Bronchial epithelial cell (primary cell): ENCODE measurements around the gene SEPTIN5. TPM values are rescaled to one million over a fixed set of nuclear protein-coding genes. Genes with fewer than 3 reads are reported as not detected.

Source experiments
- DNase-seq: peaks from one replicate; pipeline ENCODE4 v3.0.0-alpha.2; 2010; ENCODE audit warnings: low read depth
- FAIRE-seq: peaks from 2 replicates; lab custom pipeline; 2011; peaks lifted over from hg19 to GRCh38; lab: Jason Lieb, UNC
- H3K27me3 ChIP-seq: 2 replicates; pipeline ENCODE4 v1.5.1; 2011; ENCODE audit warnings: low read length; ENCODE audit not compliant: control insufficient read depth, insufficient read depth
- H3K36me3 ChIP-seq: 2 replicates; pipeline ENCODE4 v1.5.1; 2011; ENCODE audit warnings: low read length; ENCODE audit not compliant: control insufficient read depth, insufficient read depth
- H3K4me3 ChIP-seq: 2 replicates; pipeline ENCODE4 v1.5.1; 2011; ENCODE audit warnings: mild to moderate bottlenecking, low read depth, low read length, control low read depth
- total RNA-seq: library from RNA; depleted of rRNA; stranded (reverse); fragments of >200 nt; gene quantifications from 2 replicates; pipeline ENCODE4 v1.2.1, GENCODE V29; 2014
- TF ChIP-seq, protein P1 (sequence below): IDR thresholded peaks from 2 replicates; pipeline ENCODE4 v1.5.1; 2011; ENCODE audit warnings: mild to moderate bottlenecking, moderate library complexity, low read length, control low read depth, inconsistent platforms; ENCODE audit not compliant: insufficient read depth, severe bottlenecking

The SEPTIN5 gene
- total RNA-seq: 5.8 and 18.3 TPM in 2 replicates

DNA sequence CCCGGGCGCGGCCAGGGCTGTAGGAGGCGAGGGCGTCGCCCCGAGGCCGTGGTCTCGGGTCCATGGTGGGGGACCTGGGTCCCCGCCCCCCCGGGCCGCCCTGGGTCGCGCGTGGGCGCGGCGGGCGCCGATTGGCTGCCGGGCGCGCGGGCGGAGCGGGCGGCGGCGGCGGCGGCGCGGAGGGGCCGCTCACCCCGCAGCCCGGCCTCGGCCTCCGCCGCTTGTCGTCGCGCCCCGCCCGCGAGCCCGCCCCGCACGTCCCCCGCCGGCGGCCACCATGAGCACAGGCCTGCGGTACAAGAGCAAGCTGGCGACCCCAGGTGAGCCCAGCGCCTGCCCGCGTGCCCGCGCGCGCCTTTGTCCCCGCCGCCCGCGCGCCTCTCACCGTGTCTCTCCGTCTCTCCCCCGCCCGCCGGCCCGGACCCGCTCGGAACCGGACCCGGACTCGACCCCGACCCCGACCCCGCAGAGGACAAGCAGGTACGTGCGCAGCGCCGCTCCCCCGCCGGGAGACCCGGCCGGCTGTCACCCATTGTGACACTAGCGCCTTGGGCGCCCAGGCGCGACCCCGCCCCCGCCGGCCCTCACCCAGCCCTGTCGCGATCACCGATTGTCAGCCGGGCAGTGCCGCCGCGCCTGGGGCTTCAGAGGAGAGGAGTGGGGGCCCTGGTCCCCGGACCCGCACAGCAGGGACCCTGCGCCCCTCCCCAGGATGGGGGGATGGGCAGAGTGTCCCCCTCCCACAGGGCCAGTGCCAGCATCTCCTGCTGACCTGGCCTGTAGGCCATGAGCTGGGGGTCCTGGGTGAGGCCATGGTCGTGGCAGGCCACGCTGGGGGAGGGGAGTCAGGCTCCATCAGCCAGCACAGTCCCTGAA, at the start of gene SEPTIN5:
SEPTIN5 (plus strand) TSS at position 192 of the 876 bp plus-strand sequence; CDS start at position 278, 86 bp downstream.
- Histone ChIP-seq H3K36me3 (no peaks in the 10 kb centered on the region), H3K4me3 (peak within 1 kb of the TSS; percentile 59), H3K27me3 (peaks cover 2% of the 10 kb centered on the region)
- FAIRE-seq (no peak), DNase-seq (no peak)
- TF ChIP-seq, protein P1, sequence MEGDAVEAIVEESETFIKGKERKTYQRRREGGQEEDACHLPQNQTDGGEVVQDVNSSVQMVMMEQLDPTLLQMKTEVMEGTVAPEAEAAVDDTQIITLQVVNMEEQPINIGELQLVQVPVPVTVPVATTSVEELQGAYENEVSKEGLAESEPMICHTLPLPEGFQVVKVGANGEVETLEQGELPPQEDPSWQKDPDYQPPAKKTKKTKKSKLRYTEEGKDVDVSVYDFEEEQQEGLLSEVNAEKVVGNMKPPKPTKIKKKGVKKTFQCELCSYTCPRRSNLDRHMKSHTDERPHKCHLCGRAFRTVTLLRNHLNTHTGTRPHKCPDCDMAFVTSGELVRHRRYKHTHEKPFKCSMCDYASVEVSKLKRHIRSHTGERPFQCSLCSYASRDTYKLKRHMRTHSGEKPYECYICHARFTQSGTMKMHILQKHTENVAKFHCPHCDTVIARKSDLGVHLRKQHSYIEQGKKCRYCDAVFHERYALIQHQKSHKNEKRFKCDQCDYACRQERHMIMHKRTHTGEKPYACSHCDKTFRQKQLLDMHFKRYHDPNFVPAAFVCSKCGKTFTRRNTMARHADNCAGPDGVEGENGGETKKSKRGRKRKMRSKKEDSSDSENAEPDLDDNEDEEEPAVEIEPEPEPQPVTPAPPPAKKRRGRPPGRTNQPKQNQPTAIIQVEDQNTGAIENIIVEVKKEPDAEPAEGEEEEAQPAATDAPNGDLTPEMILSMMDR: no peak

DNA sequence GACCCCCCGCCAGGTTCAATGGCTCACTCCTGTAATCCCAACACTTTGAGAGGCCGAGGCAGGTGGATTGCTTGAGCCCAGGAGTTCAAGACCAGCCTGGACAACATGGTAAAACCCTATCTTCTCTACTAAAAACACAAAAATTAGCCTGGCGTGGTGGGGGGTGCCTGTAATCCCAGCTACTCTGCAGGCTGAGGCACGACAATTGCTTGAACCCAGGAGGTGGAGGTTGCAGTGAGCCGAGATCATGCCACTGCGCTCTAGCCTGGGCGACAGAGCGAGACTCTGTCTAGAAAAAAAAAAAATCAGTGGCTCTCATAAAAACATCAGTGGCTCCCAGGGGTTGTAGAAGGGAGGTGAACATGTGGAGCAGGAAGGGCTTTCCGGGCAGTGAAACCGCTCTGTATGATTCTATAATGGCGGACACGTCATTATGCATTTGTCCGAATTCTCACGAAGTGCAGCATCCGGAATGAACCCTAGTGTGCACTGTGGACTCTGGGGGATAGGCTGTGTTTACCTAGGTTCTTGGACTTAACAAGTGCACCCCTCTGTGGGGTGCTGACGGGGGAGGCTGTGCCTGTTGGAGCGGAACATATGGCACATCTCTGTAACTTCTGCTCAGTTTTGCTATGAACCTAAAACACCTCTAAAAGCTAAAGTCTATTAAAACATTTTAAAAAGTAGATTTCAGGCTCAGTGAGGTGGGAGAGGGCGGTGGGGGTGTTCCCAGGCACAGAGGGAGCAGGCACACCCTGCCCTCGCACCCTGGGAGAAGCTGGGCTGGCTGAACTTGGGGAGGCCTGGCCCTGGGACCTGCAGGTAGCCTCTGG, 49.1 kb upstream of the SEPTIN5 start:
- FAIRE-seq (no peak), DNase-seq (no peak)
- no peaks in the 10 kb centered on the region for H3K36me3 ChIP-seq
- H3K4me3 ChIP-seq: no peak overlapping the region
- TF ChIP-seq, protein P1: no peak
- H3K27me3 ChIP-seq: no peaks in the 10 kb centered on the region

DNA sequence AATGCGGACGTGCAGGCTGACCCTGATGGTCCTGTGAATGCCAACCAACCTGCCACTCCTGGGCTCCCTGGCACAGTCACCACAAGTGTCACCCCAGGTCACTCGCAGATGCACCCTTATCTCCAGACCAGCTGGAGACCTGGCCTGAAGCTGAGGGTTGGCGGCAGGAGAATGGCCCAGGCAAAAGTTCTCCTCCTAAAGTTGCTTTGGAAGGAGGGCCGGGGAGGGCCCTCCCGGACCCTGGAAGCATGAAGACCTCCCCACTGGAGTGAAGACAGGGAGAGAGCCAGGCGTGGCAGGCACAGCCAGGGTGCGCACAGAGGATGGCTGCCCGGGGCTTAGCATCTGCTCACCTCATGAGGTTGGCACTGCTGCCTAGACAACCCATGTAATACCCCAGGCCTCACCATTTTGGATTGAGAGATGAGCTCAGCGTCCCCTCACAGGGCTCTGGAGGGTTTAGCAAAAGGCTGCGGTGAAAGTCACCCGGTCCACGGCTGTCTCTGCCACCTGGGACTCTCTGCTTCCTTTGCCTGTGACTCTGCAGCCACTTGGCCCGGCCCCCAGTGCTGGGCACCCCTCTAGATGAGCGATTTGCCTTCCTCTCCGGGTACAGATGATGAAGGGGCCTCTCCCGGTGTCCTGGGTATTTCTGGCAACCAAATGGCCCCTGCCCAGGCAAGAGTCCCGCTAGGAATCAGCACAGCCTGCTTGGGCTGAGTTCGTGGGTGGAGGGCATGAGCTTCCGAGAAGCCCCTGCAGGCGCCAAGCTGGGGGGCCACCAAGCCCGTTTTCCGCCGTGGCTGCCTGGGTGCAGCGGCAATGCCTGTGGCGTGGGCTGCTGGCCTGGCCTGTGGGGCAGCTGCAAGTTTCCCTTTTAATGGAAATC, 48.3 kb upstream of the SEPTIN5 start:
- FAIRE-seq: no peak

DNA sequence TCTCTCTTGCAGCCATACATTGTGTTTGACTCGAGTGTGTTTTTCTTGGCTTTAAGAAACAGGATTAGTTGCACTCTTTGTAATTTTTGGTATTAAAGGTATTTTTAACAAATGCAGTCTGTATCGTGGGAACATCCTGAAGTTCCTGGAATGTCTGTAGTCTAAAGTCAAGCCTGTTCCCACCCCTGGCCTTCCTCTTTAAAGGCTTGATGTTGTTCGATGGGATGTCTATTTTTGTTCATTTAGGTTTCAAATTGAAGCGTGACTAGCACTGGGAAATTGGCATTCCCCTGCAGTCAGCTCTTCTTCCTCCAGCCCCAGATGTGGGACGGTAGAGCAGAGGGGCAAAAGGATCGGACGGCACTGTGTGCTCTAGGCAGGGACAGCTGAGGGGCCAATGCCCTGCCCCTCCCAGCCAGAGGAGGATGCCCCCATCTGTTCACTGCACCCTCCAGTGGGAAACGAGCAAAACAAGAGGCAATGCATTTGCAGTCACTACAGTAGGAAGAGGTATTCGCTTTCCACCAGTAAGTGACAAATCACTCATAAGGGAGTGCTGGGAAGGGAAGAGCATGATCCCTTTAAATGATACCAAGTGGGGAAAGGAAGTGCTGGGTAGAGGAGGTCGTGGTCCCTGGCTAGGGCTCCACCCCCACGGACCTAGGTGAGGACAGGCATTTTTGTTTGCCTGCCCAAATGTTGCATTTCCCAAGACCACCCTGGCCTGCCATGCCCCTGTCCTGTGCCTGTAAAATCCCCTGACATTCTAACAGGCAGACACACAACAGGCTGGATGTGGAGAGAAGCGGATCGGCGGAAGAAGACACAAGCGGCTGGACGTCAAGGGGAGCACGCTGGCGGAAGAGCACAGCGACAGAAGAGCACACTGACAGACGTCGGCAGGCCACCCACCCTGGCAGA, 47.4 kb upstream of the SEPTIN5 start:
- H3K36me3 ChIP-seq: no peaks in the 10 kb centered on the region
- H3K4me3 ChIP-seq: no peak overlapping the region
- TF ChIP-seq, protein P1: no peak
- peaks cover 2% of the 10 kb centered on the region for H3K27me3 ChIP-seq
- FAIRE-seq (peak; percentile 13), DNase-seq (no peak)

More for the DNA sequence above, 48.3 kb upstream of the SEPTIN5 start:
- Histone ChIP-seq H3K27me3 (peaks cover 2% of the 10 kb centered on the region), H3K36me3 (no peaks in the 10 kb centered on the region), H3K4me3 (no peak overlapping the region)
- DNase-seq: no peak
- TF ChIP-seq, protein P1: no peak
